Common myeloid progenitor, CD34-positive (primary cell): ENCODE data around the gene TENT5C.
A peak's percentile ranks its signal among the peaks of the same experiment; 100 is the strongest.

Experiments
- CTCF ChIA-PET: fragments of 350-600 bp; sonication (Branson Sonifier 250); formaldehyde crosslinking; loops from one replicate; lab custom pipeline; 2021; ENCODE audit warnings: antibody characterized with exemption; lab: Charles Lee
- POLR2A ChIA-PET: fragments of 350-600 bp; sonication (Branson Sonifier 250); formaldehyde crosslinking; loops from one replicate; lab custom pipeline; 2021; ENCODE audit warnings: antibody characterized with exemption; lab: Charles Lee
- DNase-seq, 3 donors: peaks; one replicate each; pipeline versions ENCODE4 v3.0.0 to v3.0.0-alpha.2; 2013
- H3K27ac ChIP-seq, 2 experiments: 1 replicate in 1 of 2; 2 replicates in 1 of 2; pipeline ENCODE4 v1.7.0; 2013; ENCODE audit warnings: inconsistent platforms in 2 of 2, low read length in 2 of 2, mild to moderate bottlenecking in 2 of 2, low read depth in 1 of 2, moderate library complexity in 1 of 2; ENCODE audit not compliant: severe bottlenecking in 2 of 2, insufficient read depth in 1 of 2, poor library complexity in 1 of 2
- H3K27me3 ChIP-seq, 5 experiments: replicated peaks in 2 of 5; 1 replicate in 3 of 5; 2 replicates in 2 of 5; pipeline versions ENCODE4 v1.6.1 to v1.7.0; 2013; ENCODE audit warnings: low read length in 4 of 5, mild to moderate bottlenecking in 2 of 5, moderate library complexity in 2 of 5, inconsistent platforms in 1 of 5; ENCODE audit not compliant: insufficient read depth in 5 of 5, control insufficient read depth in 4 of 5
- H3K36me3 ChIP-seq, 4 experiments: 1 replicate in 2 of 4; 2 replicates in 2 of 4; pipeline versions ENCODE4 v1.6.1 to v1.7.0; 2013; ENCODE audit warnings: low read length in 3 of 4, control low read depth in 1 of 4, mild to moderate bottlenecking in 1 of 4; ENCODE audit not compliant: control insufficient read depth in 4 of 4, insufficient read depth in 4 of 4
- H3K4me1 ChIP-seq, 4 experiments: 1 replicate in 3 of 4; 2 replicates in 1 of 4; pipeline versions ENCODE4 v1.6.1 to v1.7.1; 2013; ENCODE audit warnings: low read length in 3 of 4, mild to moderate bottlenecking in 3 of 4, control low read depth in 1 of 4, inconsistent platforms in 1 of 4, moderate library complexity in 1 of 4; ENCODE audit not compliant: control insufficient read depth in 4 of 4, insufficient read depth in 4 of 4; ENCODE audit errors: control extremely low read depth in 1 of 4
- H3K4me3 ChIP-seq, 7 experiments: 1 replicate in 4 of 7; 2 replicates in 3 of 7; pipeline versions ENCODE4 v1.5.1 to v1.7.0; 2013; ENCODE audit warnings: mild to moderate bottlenecking in 7 of 7, low read length in 6 of 7, moderate library complexity in 6 of 7, inconsistent platforms in 2 of 7, low read depth in 2 of 7, control low read depth in 1 of 7; ENCODE audit not compliant: insufficient read depth in 4 of 7, control insufficient read depth in 1 of 7; ENCODE audit errors: extremely low read depth in 1 of 7
- H3K9me3 ChIP-seq, 5 experiments: 1 replicate in 4 of 5; 2 replicates in 1 of 5; pipeline versions ENCODE4 v1.6.1 to v1.7.1; 2013; ENCODE audit warnings: low read length in 4 of 5, mild to moderate bottlenecking in 2 of 5, inconsistent platforms in 1 of 5, low read depth in 1 of 5, moderate library complexity in 1 of 5; ENCODE audit not compliant: control insufficient read depth in 4 of 5, insufficient read depth in 2 of 5; ENCODE audit errors: control extremely low read depth in 1 of 5
- WGBS: methylation state at CpG from one replicate; pipeline ENCODE4 v1.1.5; 2013; ENCODE audit not compliant: insufficient coverage; 5-methylcytosine and 5-hydroxymethylcytosine counted together

The TENT5C gene

DNA sequence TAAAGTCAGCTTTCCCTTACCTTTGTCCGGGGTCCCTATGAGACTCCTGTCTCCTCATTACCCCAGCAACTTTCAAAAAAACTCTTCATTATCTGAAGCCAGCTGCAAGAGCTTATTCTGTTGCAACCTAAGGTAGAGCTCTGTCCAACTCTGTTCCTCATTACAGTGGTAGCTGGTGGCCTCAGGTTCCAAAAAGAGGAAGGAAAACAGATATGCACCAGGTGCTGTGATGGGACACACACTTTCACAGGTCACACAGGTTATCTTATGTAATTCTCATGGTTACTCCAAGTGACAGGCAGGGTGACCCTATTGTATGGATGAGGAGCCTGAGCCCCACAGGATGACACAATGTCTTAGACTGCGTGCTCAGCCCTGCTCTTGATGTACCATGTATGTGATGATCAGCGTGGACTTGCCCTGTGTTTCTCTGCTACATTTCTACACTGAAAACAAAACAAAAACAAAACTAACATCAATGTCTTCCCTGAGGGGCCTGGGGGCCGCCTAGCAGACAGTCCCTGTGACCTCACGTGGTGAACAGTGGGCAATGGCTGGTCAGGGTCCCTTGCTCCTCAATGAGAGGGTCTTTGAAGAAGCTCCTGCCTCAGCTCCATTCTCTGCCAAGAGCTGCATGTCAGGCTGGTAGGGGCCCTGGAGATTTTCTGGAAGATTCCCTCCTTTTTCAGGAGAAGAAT, 9.7 kb upstream of the TENT5C start:
- H3K27me3 ChIP-seq: no peaks in the 10 kb centered on the region
- 83% methylated on average over 2 of the region's 5 CpGs for WGBS
- POLR2A ChIA-PET: no interaction called here
- no peaks in the 10 kb centered on the region for H3K9me3 ChIP-seq
- no peak overlapping the region for H3K27ac ChIP-seq
- peak in 2 of 3 donors; percentile 39 to 59 for DNase-seq
- H3K4me3 ChIP-seq: no peak overlapping the region
- H3K36me3 ChIP-seq: no peaks in the 10 kb centered on the region
- CTCF ChIA-PET: interaction anchor here (1.2 kb wide), 1 partner anchor 61 kb away, joined by 4 read pairs; no protein-coding TSS in a partner anchor
- H3K4me1 ChIP-seq: peaks cover 0 to 2% (median 0%) of the 10 kb centered on the region in 4 experiments

DNA sequence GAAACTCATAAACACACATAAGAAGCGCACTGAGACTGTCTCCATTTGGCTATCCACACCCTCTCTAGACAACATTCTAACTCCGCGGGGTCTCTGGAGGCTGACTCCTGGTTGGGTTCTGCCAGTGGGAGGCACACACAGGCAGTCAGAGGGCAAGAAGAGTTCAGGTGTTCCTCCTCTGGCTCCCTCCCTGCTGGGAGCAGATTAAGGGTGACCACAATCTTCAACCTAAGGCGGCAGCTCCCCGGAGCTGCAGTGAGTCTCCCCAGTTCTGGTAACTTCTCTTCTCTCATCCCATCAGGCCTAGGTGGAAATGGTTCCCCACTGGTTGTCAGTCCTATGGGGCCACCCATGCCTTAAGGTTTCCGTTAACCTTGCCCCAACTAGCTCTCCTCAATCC, 7.4 kb upstream of the TENT5C start:
- 97% methylated on average over 5 of the region's 6 CpGs for WGBS
- ChIA-PET POLR2A (no interaction called here), CTCF (no interaction called here)
- no peak for DNase-seq
- Histone ChIP-seq H3K36me3 (no peaks in the 10 kb centered on the region), H3K4me1 (peaks cover 0 to 2% (median 0%) of the 10 kb centered on the region in 4 experiments), H3K27me3 (peaks cover 0 to 3% (median 0%) of the 10 kb centered on the region in 5 experiments), H3K9me3 (no peaks in the 10 kb centered on the region), H3K27ac (no peak overlapping the region), H3K4me3 (no peak overlapping the region)

DNA sequence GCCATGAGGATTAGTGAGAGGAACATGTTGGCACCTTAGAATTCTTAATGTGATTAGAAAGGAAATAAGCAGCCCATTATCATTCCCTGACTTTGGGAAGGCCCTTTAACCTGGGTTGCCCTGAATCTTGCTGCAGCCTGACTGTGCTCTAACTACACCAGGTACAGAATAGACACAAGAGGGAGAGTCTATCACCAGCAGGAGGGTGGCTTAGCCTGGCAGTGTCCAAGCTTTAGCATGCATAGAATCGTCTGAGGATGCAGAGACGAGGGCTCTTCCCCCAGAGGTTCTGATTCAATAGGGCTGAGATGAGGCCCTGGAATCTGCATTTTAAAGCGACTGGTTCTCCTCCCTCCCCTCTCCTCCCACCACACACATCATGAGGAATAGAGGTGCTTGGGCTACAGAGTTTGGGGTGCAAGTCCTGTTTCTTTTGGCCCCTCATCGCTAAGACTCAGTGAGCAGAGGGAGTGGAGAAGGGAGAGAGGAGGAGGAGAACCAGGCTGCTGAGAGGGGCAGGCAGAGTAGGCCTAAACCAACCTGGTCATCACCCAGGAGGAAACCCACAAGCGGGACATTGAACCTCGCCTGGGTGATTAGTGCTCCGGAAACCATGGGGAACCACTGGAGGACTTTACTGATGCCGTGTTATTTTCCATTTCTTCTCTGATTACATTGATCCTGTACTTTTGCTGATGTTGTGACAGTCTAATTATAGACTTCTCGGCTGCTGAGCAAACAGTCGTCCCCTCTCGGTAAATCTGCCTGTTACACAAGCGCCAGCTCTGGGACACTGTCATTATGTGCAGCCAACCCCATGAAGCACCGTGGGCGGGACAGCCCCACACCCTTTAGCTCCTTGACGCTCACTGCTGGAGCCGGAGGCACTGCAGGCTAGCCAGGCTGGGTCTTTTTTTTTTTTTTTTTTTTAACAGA, 6.3 kb upstream of the TENT5C start:
- Histone ChIP-seq H3K9me3 (no peaks in the 10 kb centered on the region), H3K27ac (no peak overlapping the region), H3K4me3 (no peak overlapping the region), H3K27me3 (peaks cover 0 to 3% (median 0%) of the 10 kb centered on the region in 5 experiments), H3K4me1 (peaks cover 0 to 2% (median under 1%) of the 10 kb centered on the region in 4 experiments), H3K36me3 (no peaks in the 10 kb centered on the region)
- ChIA-PET POLR2A (interaction anchor here (0.6 kb wide), 1 partner anchor 669 kb away, joined by 3 read pairs; no protein-coding TSS in a partner anchor), CTCF (interaction anchor here (0.9 kb wide), 1 partner anchor 56 kb away, joined by 4 read pairs; no protein-coding TSS in a partner anchor)
- no peak for DNase-seq
- WGBS: 97% methylated on average over 10 of the region's 16 CpGs

DNA sequence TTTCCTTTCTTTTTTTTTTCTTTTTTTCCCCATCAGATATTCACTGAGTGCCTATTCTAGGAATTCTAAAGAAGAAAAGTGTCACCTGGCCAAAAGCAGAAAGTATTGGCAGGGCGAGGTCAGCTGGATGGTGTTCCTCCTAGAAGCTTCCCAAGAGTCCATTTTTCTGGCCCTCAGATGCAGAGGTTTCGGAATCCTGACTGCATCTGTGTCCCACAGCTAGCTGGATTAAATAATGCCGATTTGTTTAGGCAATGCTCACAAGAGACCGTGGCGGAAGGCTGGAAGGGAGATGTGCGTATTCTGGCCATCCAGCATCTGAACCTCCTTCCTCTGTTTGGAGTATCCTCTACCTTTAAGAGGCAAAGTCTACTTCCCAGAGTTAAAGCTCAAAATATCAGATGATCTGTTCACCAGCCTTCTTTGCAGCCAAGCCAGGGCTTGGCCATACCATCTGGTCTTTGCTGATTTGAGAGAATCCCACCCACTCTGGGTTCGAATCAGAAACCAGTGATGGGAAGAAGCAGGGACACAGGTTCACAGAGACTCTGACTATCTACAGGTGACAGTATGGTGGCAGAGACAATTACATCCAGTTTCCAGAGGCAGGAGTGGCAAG, 5.4 kb upstream of the TENT5C start:
- Histone ChIP-seq H3K27ac (no peak overlapping the region), H3K36me3 (no peaks in the 10 kb centered on the region), H3K9me3 (no peaks in the 10 kb centered on the region), H3K27me3 (peaks cover 0 to 3% (median 0%) of the 10 kb centered on the region in 5 experiments), H3K4me3 (no peak overlapping the region), H3K4me1 (peaks cover 0 to 10% (median 7%) of the 10 kb centered on the region in 4 experiments)
- ChIA-PET CTCF (interaction anchor here (0.9 to 2.0 kb wide), 3 partner anchors 9 to 55 kb away, joined by 3 to 6 read pairs (median 4); no protein-coding TSS in a partner anchor), POLR2A (no interaction called here)
- no peak for DNase-seq
- WGBS: 100% methylated on average over 7 of the region's 7 CpGs

DNA sequence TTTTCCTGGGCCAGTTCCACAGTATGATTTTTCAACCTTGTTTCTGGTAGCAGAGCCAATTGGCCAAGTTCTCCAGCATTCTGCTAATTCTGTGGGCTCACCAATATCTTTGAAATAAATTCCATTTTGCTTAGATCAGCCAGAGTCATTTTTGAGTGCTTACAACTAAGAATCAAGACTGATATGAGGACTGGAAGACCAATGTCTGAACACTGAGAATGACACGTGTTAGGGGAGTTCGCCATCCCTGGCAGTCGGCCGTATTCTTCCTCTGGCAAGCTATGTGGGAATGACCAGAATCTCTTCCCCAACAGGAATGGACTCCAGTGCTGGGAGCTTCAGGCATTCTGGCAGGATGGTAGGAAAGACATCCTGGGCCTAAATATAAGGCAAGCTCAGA, 4.9 kb upstream of the TENT5C start:
- peaks cover 0 to 3% (median 0%) of the 10 kb centered on the region in 5 experiments for H3K27me3 ChIP-seq
- WGBS: 95% methylated on average over 3 of the region's 4 CpGs
- peaks cover 0 to 11% (median 7%) of the 10 kb centered on the region in 4 experiments for H3K4me1 ChIP-seq
- H3K27ac ChIP-seq: no peak overlapping the region
- H3K36me3 ChIP-seq: no peaks in the 10 kb centered on the region
- CTCF ChIA-PET: interaction anchor here (1.2 to 2.0 kb wide), 2 partner anchors 9 kb away, joined by 3 to 6 read pairs; no protein-coding TSS in a partner anchor
- POLR2A ChIA-PET: no interaction called here
- no peaks in the 10 kb centered on the region for H3K9me3 ChIP-seq
- H3K4me3 ChIP-seq: no peak overlapping the region
- DNase-seq: no peak

DNA sequence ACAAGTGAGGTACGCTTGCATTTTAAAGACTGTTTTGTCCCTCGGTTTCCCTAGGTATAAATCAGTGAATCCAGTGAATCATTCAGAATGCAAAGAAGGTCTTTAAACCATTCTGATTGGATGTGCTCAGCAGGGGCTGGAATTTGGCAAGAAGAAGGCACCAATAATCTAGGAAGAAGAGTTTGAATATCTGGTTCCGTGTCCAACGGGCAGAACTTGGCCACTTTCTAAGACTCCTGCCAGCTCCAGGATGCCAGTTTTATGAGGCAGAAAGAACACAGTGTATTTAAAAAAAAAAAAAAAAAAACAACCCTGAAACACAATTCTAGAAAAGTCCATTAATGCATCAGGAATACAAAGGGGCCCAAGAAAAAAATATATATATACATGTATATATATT, 3.0 kb upstream of the TENT5C start:
- ChIA-PET CTCF (no interaction called here), POLR2A (no interaction called here)
- Histone ChIP-seq H3K27me3 (peaks cover 0 to 3% (median 0%) of the 10 kb centered on the region in 5 experiments), H3K9me3 (no peaks in the 10 kb centered on the region), H3K27ac (no peak overlapping the region), H3K36me3 (no peaks in the 10 kb centered on the region), H3K4me3 (no peak overlapping the region), H3K4me1 (peaks cover 7 to 29% (median 19%) of the 10 kb centered on the region in 4 experiments)
- WGBS: 100% methylated on average over 2 of the region's 4 CpGs
- DNase-seq: no peak
